HTR-8/SVneo (cell line): ENCODE results near the gene PLAA.

Source experiments
- DNase-seq: peaks from one replicate; pipeline ENCODE4 v3.0.0; 2011; ENCODE audit warnings: low spot score, mixed read lengths; ENCODE audit not compliant: insufficient read length
- FAIRE-seq: peaks from 2 replicates; lab custom pipeline; 2011; peaks lifted over from hg19 to GRCh38; lab: Jason Lieb, UNC

PLAA gene

GRCh38 chr9:26946753-26947727 is at the start of gene PLAA:
TSS of gene PLAA (minus strand) at chr9:26947242. CDS start at chr9:26947045, 197 bp downstream.
- DNase-seq (peak; percentile 74), FAIRE-seq (no peak)

DNA sequence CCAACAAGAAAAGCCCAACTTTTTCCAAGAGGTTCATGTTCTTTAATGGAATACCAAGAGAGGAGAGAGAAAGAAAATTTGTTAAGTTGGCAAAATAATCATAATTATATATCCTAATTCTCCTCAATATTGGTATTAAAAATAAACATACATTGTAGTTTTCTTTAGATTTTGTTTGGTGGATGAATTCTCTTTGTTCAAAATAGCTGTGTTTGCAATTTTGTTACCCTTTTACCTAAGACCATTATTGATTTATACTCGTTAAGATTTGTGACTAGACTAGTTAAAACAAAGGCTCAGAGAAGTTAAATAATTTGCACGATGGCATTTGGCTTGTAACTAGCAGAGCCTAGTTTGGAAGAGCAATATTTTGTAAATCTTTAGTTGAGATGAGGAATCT is 48.8 kb upstream of the PLAA start:
- FAIRE-seq (no peak), DNase-seq (no peak)

DNA sequence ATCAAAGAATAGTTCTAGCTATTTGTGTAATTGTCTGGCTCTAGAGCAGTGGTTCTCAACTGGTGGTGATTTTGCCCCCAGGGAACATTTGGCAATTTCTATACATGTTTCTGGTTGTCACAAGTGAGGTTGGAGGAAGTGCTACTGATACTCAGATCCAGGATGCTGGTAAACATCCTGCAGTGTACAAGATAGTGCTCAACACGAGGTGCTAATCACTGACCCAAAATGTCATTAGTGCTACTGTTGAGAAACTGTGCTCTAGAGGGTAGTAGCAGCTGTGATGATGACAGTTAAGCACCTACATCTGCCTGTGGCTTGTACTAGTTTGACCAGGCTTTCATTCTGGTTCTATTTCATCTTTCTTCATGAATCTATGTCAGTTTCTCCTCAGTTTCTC is 36.3 kb upstream of the PLAA start:
- no peak for DNase-seq
- no peak for FAIRE-seq

DNA sequence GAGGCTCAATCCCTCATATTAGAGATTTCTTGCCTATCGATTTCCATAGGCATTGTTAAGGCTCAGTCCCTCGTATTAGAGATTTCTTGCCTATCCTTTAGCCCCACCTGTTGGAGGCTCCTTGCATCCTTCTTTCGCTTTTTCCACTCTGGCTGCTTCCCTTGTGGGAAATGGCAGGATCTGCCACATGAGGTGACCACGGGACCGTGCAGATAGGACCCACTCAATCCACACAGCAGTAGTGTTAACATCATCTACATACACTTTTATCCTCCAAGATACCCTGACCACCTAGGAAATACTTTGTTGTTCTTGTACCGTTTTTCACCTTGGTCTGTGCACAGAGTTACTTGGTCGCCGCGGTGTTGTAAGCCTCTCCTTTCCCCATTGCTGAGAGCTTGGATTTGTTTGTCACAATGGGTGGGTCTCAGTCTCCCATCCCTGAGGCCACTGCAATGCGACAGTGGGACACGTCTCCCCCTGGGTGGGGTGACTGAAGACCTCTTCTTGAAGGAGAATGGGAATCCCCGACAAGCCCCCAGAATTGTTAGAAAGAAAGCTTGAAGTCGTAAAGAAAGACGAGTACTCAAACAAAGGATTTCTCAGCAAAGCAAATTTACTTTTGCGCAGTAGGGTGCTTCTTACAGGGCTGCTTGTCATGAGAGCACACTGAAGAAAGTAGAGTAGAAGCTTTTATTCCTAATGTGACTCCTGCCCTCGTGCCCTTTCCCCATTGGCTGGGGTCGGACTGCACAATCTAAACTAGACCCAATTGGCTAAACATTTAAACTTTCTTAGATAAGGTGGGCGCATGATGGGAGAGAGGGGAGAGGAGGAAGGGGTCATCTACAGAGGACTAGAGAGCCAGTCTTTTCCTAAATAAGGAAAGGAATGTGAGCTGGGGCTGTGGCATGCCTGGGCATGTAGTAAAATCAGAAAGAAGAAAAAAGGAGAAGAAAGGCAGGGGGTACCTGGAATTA is 29.0 kb upstream of the PLAA start:
- DNase-seq = peak; percentile 5
- FAIRE-seq = no peak

DNA sequence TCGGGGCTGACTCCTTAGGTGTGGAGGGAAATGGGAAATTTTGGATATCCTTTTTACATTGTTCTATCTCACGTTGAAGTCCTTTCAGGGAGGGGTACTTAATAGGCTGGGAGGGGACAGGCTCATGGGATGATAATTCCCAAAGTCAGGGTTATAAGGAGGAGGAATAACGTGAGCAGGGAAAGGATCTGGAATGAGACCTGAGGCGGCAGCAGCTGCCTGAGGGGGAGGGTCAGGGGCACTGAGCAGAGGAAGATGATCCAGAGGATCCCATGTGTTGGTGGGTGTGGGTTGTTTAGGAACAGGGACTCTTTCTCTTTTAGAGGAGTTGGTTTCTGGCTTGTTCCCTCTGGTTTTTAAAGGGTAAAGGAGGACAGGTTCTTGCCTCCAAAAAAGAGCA is 27.9 kb upstream of the PLAA start:
- DNase-seq (no peak), FAIRE-seq (no peak)

GRCh38 chr9:26973989-26974388 is 26.9 kb upstream of the PLAA start:
- DNase-seq = no peak
- FAIRE-seq = no peak

DNA sequence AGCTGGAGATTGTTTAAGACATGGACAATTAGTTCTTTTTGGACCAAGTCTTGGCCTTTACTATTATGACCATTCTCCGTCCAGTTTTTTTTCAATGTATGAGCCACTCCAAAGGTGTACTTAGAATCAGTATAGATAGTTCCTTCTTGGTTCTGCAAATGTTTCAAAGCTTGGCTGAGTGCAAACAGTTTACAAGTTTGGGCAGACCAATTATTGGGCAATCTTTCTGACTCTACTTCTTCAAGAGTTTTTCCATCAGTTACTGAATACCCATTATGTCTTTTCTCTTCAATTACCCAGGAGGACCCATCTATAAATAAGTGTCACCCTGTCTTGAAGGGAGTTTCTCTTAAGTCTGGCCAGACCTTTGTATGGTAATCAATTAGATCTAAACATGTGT is 24.7 kb upstream of the PLAA start:
- no peak for FAIRE-seq
- no peak for DNase-seq

DNA sequence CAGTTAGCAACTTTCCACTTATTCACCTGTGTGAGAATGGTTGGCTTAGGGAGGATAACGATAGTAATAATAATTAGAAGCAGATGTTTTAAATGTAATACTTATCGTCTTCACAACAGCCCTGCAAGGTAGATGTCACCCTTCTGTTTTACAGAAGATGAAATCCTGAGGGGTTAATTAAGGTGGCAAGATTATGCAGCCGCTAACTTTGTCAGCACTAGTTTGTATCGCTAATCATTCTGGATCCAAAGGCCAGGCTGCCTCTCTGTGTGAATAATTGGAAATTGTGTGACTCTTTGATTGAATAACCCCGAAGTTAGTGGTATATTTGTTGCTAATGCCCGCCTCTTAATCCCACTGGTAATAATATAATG is 9.8 kb upstream of the PLAA start:
- DNase-seq = no peak

GRCh38 chr9:26955921-26956859 is 9.1 kb upstream of the PLAA start, which contains the start of gene IFT74:
TSS of gene IFT74 (plus strand) at chr9:26956412. CDS start at chr9:26961968, 5,556 bp downstream.
- DNase-seq = peak; percentile 94
- FAIRE-seq = no peak

More for the DNA sequence above, 9.8 kb upstream of the PLAA start:
- FAIRE-seq = no peak

DNA sequence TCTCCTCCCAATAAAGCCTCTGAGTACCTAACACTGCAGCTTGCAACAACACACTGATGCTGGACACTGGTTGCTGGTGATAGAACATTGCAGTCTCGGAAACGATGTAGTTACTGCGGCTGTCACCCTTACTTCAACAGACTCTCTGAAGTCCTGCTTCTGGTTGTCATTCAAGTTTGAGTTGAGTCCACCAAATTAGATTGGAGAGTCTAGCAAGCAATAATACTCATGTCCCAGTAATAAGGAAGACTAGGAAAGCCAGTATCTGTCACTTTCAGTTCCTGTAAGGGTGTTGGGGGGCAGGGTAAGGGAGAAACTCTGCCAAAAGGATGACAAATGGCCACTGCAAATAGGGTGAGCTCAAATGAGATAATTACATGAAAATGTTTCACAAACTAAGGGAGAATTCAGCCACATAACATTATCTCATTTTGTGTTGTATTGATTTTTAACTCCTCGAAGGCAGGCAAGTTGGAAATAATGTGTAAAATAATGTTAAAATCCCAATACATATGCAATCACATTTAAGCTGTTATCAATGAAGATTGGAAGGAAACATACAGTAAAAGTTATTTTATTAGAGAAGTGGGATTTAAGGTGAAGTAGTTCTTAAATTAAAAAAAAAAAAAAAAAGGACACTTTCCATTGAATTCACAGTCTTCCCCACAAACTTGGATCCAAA is 8.3 kb upstream of the PLAA start:
- no peak for FAIRE-seq
- no peak for DNase-seq

DNA sequence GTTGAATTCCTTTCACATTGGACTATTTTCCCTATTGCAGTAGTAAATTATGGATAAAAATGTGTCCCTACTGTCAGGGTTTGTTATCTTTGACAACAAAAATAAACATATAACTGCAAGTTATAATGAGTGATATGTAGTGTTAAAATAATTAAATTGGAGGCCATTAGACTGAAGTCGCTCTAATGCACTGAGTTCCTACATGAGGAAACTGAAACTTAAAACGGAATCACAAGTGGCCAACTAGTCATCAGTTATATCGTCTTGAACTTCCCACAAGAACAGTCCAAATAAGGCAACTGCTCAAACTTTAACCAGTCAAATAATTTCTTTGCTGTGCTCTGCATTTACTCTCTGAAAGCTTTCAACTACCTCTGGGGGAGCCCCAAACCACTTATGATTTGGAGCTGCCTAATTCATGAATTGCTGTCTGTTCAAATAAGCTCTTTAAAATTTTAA is 7.0 kb upstream of the PLAA start:
- DNase-seq (no peak), FAIRE-seq (no peak)

DNA sequence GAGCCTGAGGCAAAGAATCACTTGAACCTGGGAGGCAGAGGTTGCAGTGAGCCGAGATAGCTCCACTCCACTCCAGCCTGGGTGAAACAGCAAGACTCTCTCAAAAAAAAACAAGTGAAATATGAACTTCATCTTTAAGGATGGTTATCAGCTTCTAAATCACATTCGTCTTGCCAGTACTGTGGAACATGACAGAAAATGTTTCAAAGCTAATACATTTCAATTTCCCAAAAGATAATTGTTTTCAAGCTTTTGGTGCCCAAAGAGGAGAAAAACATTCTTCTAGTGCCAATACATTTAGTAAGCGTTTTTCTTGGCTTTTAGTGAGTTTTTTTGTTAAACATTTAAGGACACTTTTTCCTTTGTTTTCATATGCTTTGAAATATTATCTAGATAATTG is 4.8 kb upstream of the PLAA start:
- DNase-seq (no peak), FAIRE-seq (no peak)

DNA sequence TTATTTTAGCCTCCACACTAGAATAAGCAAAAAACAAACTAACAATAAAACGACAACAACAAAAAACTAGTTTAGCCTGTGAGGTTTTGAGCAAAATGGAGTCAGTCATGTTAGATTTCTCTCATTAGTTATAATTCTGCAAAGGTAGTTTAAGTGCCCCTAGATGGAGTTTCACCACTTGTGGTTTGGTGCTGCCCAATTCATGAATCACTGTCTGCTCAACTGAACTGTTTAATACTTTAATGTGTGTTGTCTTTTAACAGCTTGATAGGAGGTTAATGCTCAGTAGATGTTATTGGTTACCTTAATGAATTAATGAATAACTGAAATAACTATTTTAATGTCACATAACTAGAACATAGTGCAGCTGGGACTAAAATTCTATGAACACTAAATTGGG is 3.5 kb upstream of the PLAA start:
- FAIRE-seq = no peak

GRCh38 chr9:26949637-26950069 is 2.6 kb upstream of the PLAA start:
- FAIRE-seq (no peak), DNase-seq (no peak)

More for the DNA sequence above, 3.5 kb upstream of the PLAA start:
- no peak for DNase-seq

DNA sequence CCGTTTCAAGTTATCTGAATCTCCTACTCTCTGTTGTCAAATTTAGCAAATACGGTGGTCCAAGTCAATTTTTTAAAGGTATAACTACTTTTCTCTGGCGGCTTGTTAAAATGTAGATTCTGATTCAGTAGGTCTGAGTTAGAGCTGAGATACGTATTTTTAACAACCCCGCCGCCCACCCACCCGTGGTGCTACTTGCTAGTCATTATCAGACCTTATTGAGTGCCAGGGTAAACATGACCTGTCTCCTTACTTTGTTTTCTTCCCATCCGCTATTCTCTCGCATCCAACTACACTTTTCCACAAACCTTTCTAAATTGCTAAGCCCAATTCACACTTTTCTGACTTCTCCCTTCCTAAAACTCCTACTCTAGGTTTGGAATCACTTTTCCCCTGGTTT is 694 bp upstream of the PLAA start:
- no peak for DNase-seq
- no peak for FAIRE-seq

- no peak for DNase-seq
- FAIRE-seq = no peak
These were observed 1.5 kb downstream of the PLAA start for GRCh38 chr9:26945591-26945990.

GRCh38 chr9:26940779-26941178 is 6.3 kb downstream of the PLAA start:
- FAIRE-seq = no peak
- no peak for DNase-seq

DNA sequence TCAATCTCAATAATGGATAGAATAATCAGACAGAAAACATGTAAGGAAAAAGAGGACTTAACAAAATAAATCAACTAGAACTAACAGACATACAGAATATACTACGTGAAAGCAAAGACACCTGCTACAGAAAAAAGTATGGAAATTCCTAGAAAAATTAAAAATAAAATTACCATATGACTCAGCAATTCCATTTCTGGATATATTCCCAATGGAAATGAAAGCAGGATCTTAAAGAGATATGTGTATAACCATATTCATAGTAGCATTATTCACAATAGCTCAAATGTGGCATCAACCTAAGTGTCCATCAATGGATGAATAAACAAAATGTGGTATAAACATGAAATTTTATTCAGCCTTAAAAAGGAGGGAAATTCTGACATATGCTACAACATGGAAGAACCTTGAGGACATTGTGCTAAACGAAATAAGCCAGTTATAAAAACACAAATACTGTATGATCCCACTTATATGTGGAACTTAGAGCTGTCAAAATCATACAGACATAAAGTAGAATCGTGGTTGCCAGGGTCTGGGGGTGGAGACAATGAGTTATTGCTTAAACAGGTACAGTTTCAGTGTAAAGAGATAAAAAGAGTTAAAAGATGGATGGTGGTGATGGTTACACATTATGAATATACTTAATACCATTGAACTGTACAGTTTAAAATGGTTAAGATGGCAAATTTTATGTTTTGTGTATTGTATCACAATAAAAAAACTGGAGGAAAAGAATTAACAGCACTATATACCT is 6.9 kb downstream of the PLAA start:
- DNase-seq (no peak), FAIRE-seq (no peak)
